HG03064 (cell line): Measurements from ENCODE around the gene MT1A.

Experiments
- ATAC-seq: cut with Tn5 transposase; IDR thresholded peaks from one replicate; pipeline ENCODE4 v1.9.1; 2021; ENCODE audit warnings: low read depth; ENCODE audit not compliant: unreplicated experiment

Gene MT1A

DNA sequence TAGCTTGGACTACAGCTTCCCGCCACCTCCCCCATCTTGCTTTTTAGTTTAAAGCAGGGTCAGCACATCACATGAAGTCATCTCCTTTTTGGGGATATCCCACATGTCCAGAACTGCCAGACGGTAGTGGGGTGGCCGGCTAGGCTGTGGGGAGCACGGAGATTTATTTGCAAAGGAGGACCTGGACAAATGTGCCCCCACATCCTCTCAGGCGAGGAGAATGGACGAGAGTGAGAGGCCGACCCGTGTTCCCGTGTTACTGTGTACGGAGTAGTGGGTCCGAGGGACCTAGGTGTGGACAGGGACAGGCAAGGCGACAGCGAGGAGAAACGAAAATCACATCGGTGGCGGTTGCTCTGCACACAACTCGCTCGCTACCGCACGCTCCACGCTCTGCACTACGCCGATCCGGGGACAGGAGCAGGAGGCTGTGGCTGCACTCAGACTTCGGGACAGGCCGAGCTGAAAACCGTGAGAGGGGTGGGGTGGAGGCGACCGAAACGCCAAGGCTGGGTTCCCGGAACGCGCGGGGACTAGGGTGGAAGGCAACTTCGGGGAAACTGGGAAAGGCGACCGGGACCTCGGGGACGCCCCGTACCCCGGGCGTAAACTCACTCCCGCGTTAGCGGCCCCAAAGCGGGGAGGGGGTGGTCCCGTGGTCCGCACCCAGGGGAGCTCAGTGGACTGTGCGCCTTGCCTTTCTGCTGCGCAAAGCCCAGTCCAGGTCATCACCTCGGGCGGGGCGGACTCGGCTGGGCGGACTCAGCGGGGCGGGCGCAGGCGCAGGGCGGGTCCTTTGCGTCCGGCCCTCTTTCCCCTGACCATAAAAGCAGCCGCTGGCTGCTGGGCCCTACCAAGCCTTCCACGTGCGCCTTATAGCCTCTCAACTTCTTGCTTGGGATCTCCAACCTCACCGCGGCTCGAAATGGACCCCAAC is at the start of gene MT1A:
TSS of gene MT1A (plus strand) at position 853 of the 937 bp plus-strand sequence. CDS start at position 926, 73 bp downstream.
- no peak for ATAC-seq

DNA sequence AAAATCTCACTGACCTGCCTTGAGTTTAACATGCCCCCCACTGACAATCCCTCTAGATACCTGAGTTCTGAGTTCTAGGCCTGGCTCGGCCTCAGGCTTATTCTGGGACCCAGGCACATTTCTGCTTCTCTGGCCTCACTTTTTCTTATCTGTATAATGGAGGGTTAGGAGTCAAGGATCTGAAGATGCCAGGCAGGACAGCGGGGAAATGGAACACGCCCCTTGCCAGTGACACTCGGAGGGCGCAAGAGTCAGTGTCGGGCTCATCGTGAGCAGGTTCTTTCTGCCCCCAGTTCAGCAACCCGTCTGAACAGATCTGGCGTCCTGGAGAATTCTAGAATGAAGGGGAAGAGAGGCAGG is 49.7 kb upstream of the MT1A start:
- no peak for ATAC-seq

DNA sequence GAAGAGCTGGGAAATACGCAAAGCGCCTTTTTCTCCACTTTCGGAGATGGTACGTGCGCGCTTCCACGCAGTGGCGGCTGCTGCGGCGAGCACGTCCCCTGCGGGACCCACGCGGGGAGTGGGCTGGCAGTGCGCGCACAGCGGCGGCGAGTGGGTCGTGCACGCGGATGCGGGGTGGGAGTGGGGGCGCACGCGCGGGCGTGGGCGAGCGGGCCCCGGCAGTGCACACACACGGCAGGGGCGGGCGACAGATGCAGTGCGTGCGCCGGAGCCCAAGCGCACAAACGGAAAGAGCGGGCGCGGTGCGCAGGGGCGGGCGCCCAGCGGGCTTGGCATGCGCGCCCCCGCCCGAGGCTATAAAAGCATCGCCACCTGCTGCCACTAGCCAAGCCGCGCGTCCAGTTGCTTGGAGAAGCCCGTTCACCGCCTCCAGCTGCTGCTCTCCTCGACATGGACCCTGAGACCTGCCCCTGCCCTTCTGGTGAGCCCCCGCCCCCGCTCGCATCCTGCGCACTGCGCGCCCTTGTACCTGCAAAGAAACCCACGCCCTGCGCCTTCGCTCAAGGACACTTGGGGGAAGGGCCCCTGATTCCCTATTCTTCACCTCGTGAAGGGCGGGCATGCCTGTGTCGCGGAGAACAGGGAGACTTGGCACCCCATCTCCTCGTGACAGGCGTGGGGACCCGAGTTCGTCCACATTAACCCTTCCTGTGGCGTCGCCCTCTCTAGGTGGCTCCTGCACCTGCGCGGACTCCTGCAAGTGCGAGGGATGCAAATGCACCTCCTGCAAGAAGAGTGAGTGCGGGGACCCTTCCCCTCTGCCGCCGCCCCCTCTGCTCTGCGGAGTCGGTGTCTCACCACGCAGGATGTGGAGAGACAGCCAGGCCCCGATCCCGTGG is 49.1 kb upstream of the MT1A start, which contains the start of gene MT3:
TSS of gene MT3 (plus strand) at position 388 of the 899 bp plus-strand sequence. CDS start at position 451, 63 bp downstream.
- no peak for ATAC-seq

DNA sequence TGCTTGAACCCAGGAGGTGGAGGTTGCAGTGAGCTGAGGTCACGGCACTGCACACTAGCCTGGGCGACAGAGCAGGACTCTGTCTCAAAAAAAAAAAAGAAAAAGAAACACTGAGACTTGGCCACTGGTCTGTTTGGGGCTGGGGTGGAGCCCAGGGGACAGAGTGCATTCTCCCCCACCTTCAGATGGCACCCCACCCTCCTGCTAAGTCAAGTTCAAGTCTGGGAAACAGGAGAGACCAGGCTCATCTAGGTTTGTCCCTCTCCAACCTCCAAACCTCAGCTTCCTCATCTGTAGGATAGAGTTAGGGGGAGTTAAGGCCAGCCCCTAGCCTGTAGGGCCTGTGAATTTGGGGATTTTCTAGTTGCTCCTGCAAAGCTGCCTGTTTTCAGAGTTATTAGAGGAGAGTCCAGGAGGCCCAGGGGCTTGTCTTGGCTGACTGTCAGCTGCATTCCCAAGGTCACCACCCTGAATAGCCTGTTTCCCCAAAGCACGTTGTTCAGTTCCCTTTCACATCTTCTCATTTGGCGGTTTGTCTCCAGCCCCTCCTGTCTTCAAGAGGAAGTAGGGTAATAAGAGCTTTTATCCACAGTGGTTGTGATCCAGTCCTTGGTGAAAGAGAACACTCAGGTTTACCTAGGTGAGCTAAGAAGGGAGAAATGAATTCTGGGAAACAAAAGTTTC is 46.9 kb upstream of the MT1A start:
- ATAC-seq = no peak

DNA sequence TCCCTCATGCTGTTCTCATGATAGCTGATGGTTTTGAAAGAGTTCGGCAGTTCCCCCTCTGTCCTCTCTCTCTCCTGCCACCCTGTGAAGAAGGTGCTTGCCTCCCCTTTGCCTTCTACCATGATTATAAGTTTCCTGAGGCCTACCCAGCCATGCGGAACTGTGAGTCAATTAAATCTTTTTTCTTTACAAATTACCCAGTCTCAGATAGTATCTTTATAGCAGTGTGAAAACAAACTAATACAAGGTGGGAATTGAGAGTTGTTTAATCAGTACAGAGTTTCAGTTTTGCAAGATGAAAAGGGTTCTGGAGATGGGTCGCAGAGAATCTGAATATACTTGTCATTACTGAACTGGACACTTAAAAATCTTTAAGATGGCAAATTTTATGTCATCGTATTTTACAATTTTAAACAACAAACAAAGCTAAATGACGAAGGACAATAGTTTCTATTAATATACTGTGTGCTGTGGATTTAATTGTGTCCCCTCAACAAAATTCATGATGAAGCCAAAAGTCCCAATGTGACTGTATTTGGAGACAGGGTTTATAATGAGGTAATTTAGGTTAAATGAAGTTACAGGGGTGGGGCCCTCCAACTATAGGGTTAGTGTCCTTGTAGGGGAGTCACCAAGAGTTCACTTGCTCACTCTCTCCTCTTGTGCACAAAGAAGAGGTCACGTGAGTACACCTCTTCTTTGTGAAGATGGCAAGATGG is 44.7 kb upstream of the MT1A start:
- no peak for ATAC-seq

DNA sequence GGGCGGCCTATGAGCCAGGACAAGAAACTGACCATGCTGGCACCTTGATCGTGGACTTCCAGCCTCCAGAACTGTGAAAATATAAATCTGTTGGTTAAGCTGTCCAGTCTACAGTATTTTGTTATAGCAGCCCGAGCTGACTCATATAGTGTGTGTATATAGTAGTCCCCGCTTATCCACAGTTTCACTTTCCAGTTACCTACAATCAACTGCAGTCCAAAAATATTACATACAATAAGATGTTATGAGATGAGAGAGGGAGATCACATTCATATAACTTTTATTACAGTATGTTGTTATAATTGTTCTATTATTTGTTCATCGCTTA is 44.2 kb upstream of the MT1A start:
- ATAC-seq = no peak

DNA sequence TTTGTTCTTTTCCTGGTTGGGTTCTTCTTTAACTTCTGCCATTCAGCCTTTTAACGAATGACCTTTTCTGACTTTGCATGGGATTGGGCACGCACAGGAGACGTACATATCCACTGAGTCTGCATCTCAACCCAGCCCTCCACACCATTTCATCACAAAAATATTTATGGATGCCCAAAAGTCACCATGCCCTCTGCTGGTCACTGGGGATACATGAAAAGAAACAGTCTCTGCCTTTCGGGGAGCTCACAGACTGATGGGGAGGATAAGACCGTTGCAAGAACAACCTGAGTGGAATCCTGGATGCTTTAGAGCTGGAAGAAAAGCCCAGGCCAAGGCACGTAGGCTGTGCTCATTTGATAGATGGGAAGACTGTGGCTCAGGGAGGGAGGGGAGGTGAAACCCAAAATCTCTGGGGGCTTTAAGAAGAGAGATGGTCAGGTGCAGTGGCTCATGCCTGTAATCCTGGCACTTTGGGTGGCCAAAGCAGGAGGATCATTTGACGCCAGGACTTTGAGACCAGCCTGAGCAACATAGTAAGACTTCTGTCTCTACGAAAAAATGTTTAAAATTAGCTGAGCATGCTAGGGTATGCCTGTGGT is 38.0 kb upstream of the MT1A start:
- ATAC-seq = no peak

DNA sequence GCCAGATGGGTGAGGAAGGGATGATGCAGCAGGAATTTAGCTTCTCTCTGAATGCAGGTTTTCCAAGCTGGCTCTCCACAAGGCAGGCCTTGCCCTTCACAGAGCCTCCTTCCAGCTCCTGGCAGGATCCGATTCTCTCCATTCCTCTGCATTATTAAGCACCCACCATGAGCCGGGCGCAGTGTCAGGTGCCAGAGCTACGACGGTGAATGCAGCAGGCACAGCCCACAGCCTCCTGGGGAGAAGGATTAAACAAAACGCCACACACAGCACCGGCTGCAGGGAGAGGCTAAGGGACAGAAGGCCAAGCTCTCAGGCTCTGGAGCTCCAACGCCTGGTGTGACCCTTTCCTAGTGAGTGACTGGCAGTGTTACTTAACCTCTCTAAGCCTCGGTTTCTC is 37.1 kb upstream of the MT1A start:
- ATAC-seq = no peak

DNA sequence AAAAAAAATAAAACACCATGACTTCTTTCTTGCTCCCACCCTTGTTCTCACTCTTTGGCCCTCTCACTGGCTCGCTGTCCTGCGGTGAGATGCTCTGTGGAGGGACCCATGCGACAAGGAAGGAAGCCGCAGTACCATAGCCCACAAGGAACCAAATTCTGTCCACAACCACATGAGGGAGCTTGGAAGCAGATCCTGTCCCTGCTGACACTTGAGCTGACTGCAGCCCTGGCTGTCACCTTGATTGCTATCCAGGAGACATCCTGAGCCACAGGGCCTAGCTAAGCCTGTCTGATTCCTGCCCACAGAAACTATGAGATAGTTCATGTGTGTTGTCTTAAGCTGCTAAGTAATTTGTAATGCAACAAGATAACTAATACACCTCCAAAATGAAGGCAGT is 34.9 kb upstream of the MT1A start:
- no peak for ATAC-seq

DNA sequence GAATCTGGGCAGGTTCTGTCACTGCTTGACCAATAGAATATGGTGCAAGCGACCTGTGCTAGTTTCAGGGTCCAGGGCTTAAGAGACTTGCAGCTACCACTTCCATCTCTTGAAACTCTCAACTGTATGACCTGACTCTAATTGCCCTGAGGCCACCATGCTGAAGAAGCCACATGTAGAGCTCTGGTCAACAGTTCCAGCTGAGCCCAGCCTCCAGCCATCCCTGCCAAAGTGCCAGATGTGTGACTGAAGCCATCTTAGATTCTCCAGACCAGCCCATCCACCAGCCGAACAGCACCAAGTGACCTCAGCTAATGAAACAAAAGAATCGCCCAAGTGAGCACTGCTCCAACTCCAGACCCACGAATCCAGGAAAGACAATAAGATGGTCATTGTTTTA is 33.5 kb upstream of the MT1A start:
- no peak for ATAC-seq

DNA sequence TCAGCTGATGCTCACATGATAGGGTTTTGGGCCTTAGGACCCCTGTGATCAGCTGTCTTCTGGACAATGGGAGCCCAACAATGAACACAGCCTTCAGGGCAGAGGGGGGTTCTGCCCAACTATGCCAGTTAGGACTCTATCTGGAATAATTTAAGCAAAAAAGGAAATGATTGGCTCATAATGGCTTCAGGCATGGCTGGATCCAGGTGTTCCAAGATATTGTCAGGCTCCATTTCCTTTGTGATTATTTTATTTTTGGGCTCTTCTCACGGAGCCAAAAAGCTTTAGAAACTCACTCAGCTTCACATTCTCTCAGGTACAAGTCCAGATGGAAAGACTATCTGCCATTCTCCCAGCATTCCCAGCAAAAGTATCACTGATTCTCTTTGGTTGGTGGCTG is 33.0 kb upstream of the MT1A start:
- no peak for ATAC-seq

DNA sequence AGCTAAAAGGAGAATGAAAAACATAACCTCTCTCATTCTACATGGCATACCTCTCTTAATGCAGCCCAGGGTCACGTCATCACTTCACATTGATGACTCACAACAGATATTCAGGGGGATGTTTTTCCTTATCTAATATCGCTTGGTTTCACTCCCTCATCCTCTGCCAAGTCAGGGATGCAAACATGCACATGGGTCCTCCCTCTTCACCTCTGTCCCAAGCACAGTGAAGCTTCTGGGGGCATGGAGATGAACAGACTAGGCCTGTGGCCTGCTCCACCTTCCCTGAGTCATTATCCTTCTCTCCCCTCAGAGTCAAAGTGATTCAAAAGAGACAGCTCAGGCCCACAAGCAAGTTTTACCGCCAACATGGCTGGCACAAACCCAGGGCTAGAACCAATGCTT is 32.4 kb upstream of the MT1A start:
- no peak for ATAC-seq

DNA sequence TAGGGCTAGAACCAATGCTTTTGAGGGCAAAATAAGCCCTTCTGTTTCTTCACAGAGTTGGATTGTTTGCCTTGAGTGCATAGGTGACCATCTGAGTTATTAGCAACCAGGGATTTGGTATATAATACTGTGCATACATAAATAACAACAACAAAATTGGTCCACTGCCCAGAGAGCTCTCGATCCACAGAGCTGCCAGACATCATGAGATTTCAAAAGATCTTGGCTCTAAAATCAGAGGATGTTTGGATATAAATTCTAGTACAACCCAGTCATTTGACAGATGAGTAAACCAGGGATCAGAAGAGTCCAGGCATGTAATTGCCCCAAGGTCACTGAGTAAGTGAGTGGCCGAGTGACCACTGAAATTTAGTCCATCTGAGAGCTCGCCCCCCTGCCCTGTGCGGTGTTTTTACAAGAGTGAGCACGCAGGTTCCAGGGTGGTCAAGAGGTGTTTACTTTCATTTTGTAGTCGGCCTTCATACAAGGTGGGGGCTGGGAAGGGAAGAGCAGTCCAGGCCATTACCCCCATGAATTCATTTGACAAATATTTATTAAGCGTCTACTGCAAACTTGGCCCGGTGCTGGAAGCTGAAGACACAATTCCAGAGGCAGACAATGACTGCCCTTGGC is 31.9 kb upstream of the MT1A start:
- ATAC-seq = no peak

DNA sequence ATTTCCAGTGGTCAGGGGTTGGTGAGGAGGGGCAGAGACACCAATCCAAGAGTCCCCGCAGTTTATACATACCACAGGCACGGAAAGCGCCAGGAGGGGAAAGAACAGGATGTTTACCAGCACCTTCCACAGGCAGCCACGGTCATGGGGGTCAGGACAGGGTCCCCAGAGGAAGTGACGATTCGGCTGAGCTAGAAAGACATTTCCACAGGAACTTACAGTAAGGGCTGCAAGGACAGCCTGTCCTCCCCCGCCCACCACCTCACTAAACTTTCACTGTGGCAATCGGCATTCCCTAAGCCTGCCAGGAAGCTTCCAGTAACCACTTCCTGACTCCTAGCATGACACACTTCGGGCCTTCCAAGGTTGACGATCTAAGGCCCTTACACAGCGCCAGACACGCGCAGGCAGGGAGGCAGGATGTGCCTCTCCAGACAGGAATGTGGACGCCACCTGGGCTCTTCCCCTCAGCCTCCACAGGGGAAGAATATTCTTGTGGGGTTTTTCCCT is 31.3 kb upstream of the MT1A start:
- ATAC-seq = no peak

DNA sequence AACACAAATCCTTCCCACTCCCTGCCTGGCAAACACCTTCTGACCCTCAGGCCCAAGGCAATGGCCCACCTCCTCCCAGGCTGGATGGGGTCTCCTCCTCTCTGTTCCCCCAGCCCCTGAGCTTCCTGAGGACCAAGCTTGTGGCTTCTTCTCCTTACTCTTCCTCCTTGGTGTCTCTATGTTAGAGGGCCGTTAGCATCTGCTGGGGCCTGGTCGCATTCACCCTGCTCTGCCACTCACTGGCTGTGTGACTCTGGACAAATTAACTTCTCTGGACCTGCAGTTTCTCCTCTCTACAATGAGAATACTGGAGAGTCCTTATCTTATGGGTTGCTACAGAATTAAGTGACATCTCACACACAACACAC is 30.8 kb upstream of the MT1A start:
- no peak for ATAC-seq

DNA sequence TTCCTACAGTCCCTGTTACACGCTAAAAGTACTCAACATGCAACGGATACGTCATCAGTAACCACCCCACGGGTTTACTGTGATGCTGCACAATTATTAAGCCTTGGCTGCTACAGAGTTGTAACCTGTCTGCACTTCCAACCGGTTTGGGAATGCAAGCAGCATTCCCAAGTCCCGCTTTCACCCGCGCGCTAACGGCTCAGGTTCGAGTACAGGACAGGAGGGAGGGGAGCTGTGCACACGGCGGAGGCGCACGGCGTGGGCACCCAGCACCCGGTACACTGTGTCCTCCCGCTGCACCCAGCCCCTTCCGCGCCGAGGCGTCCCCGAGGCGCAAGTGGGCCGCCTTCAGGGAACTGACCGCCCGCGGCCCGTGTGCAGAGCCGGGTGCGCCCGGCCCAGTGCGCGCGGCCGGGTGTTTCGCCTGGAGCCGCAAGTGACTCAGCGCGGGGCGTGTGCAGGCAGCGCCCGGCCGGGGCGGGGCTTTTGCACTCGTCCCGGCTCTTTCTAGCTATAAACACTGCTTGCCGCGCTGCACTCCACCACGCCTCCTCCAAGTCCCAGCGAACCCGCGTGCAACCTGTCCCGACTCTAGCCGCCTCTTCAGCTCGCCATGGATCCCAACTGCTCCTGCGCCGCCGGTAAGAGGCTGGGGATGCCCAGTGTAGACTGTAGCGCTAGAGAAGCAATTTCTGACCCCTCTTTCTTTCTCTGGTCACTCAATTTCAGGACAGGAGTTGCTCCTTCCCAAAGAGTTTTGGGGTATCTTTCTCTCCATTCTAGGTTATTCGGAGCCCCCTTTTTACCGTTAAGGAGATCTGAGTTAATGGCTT is 30.2 kb upstream of the MT1A start, which contains the start of gene MT2A:
TSS of gene MT2A (plus strand) at position 542 of the 833 bp plus-strand sequence. CDS start at position 614, 72 bp downstream.
- ATAC-seq = peak; percentile 81

DNA sequence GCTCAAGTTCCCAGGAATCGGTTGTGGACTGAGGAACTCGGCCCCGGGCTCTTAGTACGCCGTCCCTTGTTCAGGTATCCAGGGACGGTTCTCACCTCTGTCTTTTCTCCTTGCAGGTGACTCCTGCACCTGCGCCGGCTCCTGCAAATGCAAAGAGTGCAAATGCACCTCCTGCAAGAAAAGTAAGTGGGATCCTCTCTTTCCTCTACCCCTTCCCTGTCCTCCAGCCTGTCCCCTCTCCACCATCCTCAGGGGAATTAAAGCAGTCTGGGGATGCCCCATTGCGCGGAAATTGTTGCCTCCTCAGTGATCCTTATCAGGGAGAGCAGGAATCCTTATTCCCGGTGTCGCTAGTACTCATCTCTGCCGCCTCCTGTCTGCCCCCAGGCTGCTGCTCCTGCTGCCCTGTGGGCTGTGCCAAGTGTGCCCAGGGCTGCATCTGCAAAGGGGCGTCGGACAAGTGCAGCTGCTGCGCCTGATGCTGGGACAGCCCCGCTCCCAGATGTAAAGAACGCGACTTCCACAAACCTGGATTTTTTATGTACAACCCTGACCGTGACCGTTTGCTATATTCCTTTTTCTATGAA is 29.5 kb upstream of the MT1A start:
- ATAC-seq = no peak

DNA sequence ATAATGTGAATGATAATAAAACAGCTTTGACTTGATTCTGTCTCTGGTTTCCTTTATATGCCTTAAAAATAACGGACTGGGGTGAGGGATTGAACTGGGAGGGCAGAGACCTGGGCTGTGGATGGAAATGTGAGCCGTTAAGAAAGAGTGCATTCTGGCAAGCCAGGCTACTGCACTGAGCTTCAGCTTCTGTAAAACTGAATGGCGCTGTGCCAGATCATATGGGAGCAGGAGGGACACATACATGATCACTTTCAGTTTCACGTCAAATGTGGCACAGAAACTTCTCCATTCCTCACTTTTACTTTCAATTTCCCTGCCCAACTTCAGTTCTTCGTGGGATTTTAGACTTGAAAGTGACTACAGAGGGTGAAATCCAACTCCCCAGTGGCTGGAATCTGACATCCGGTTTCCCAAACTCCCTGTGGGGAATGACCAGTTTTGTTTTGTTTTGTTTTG is 29.0 kb upstream of the MT1A start:
- ATAC-seq = no peak
